Natural killer cell (primary cell): ENCODE measurements around the gene CLDND2. TPM values are rescaled to one million over a fixed set of nuclear protein-coding genes. Genes with fewer than 3 reads are reported as not detected.

Source experiments
- ATAC-seq, 3 donors: fragments of 150-1000 bp in 2 of 3; fragments of 200-7000 bp in 1 of 3; cut with Tn5 transposase; 1 replicate in 1 of 3; 2 replicates in 2 of 3; pipeline ENCODE4 v1.10.0; 2021; ENCODE audit warnings: mild to moderate bottlenecking in 2 of 3, moderate library complexity in 2 of 3
- DNase-seq, 2 donors: peaks; one replicate each; pipeline versions ENCODE4 v3.0.0 to v3.0.0-alpha.2; 2013 to 2021; ENCODE audit warnings: mixed read lengths in 1 of 2
- H3K27ac ChIP-seq: one replicate; pipeline ENCODE4 v1.5.1; 2013; ENCODE audit warnings: mild to moderate bottlenecking, low read length
- H3K27me3 ChIP-seq: one replicate; pipeline ENCODE4 v1.6.1; 2013; ENCODE audit warnings: low read length; ENCODE audit not compliant: control insufficient read depth, insufficient read depth
- H3K36me3 ChIP-seq: one replicate; pipeline ENCODE4 v1.6.1; 2013; ENCODE audit warnings: low read length; ENCODE audit not compliant: control insufficient read depth, insufficient read depth
- H3K4me1 ChIP-seq: one replicate; pipeline ENCODE4 v1.6.1; 2013; ENCODE audit warnings: low read length; ENCODE audit not compliant: control insufficient read depth, insufficient read depth
- H3K4me3 ChIP-seq: one replicate; pipeline ENCODE4 v1.5.1; 2013; ENCODE audit warnings: low read length
- H3K9me3 ChIP-seq: one replicate; pipeline ENCODE4 v1.6.1; 2013; ENCODE audit warnings: low read length; ENCODE audit not compliant: control insufficient read depth, insufficient read depth
- H3K27ac Mint-ChIP-seq, 2 donors: one replicate each; pipeline ENCODE4 v1.8.0; 2022; ENCODE audit warnings: mild to moderate bottlenecking in 2 of 2, mixed read lengths in 2 of 2, moderate library complexity in 1 of 2
- H3K27me3 Mint-ChIP-seq, 2 donors: one replicate each; pipeline ENCODE4 v1.8.0; 2022; ENCODE audit warnings: low read depth in 2 of 2, mixed read lengths in 2 of 2
- H3K36me3 Mint-ChIP-seq: one replicate; pipeline ENCODE4 v1.8.0; 2022; ENCODE audit warnings: mixed read lengths
- H3K4me1 Mint-ChIP-seq, 2 donors: one replicate each; pipeline ENCODE4 v1.8.0; 2022; ENCODE audit warnings: mixed read lengths in 2 of 2
- H3K4me3 Mint-ChIP-seq: one replicate; pipeline ENCODE4 v1.8.0; 2022; ENCODE audit warnings: mild to moderate bottlenecking, moderate library complexity, mixed read lengths
- H3K9me3 Mint-ChIP-seq, 2 donors: one replicate each; pipeline ENCODE4 v1.8.0; 2022; ENCODE audit warnings: mixed read lengths in 2 of 2
- CTCF ChIP-seq: fragments of 200-600 bp; IDR thresholded peaks from one replicate; pipeline ENCODE4 v1.8.0; 2022; ENCODE audit warnings: antibody characterized with exemption
- WGBS: methylation state at CpG from one replicate; pipeline ENCODE4 v1.1.7; 2013; ENCODE audit warnings: missing lambda C conversion rate; ENCODE audit not compliant: insufficient coverage; 5-methylcytosine and 5-hydroxymethylcytosine counted together
- intact Hi-C: fragments of 100-400 bp; cut with micrococcal nuclease; formaldehyde crosslinking; loops from one replicate; pipeline ENCODE4 v1.14.2; 2022
- total RNA-seq, 4 donors: library from RNA; stranded (reverse); fragments of 120-200 nt in 1 of 4; gene quantifications; one replicate each; pipeline versions ENCODE4 v1.2.3 to v1.2.4, GENCODE V29; 2013 to 2022

CLDND2 gene
- total RNA-seq, 3 donors from 2014 or later (not counting 1 experiment from before 2014, with no cell fraction given) = 72.8 to 83.2 (median 75.3) TPM

GRCh38 chr19:51324167-51324481 lies 44.7 kb downstream of the CLDND2 start:
- Mint-ChIP-seq H3K36me3 (no peaks in the 10 kb centered on the region), H3K9me3 (no peaks in the 10 kb centered on the region), H3K27ac (no peak overlapping the region), H3K4me3 (no peak overlapping the region), H3K27me3 (peaks cover 22 to 40% of the 10 kb centered on the region in 2 donors), H3K4me1 (peaks cover 9 to 16% of the 10 kb centered on the region in 2 donors)
- Histone ChIP-seq H3K27ac (no peak overlapping the region), H3K36me3 (no peaks in the 10 kb centered on the region), H3K4me3 (no peak overlapping the region), H3K9me3 (no peaks in the 10 kb centered on the region), H3K4me1 (peaks cover 20% of the 10 kb centered on the region), H3K27me3 (peaks cover 20% of the 10 kb centered on the region)
- intact Hi-C loops = no loop called here
- no peak for TF ChIP-seq CTCF
- no peak for ATAC-seq
- no peak for DNase-seq
- 87% methylated on average over 6 of the region's 6 CpGs for WGBS

- H3K27me3 Mint-ChIP-seq = peaks cover 22 to 38% of the 10 kb centered on the region in 2 donors
- no peak overlapping the region for H3K27ac Mint-ChIP-seq
- H3K4me3 Mint-ChIP-seq = no peak overlapping the region
- Histone ChIP-seq H3K9me3 (no peaks in the 10 kb centered on the region), H3K36me3 (no peaks in the 10 kb centered on the region), H3K27ac (no peak overlapping the region), H3K4me3 (no peak overlapping the region), H3K4me1 (peaks cover 20% of the 10 kb centered on the region), H3K27me3 (peaks cover 18% of the 10 kb centered on the region)
- ATAC-seq (no peak), DNase-seq (no peak)
- WGBS = 83% methylated on average over 28 of the region's 29 CpGs
- H3K36me3 Mint-ChIP-seq = no peaks in the 10 kb centered on the region
- no peak for TF ChIP-seq CTCF
- peaks cover 9 to 16% of the 10 kb centered on the region in 2 donors for H3K4me1 Mint-ChIP-seq
- no peaks in the 10 kb centered on the region for H3K9me3 Mint-ChIP-seq
- intact Hi-C loops = no loop called here
These were observed 45.2 kb downstream of the CLDND2 start for GRCh38 chr19:51323481-51324166.

- H3K27ac Mint-ChIP-seq = no peak overlapping the region
- no peaks in the 10 kb centered on the region for H3K9me3 Mint-ChIP-seq
- peaks cover 0 to 4% of the 10 kb centered on the region in 2 donors for H3K4me1 Mint-ChIP-seq
- Histone ChIP-seq H3K9me3 (no peaks in the 10 kb centered on the region), H3K27me3 (peaks cover 5% of the 10 kb centered on the region), H3K27ac (no peak overlapping the region), H3K4me1 (peaks cover 2% of the 10 kb centered on the region), H3K36me3 (no peaks in the 10 kb centered on the region), H3K4me3 (no peak overlapping the region)
- ATAC-seq = no peak
- intact Hi-C loops = no loop called here
- 84% methylated on average over 14 of the region's 14 CpGs for WGBS
- H3K4me3 Mint-ChIP-seq = no peak overlapping the region
- TF ChIP-seq CTCF = no peak
- peaks cover 14 to 30% of the 10 kb centered on the region in 2 donors for H3K27me3 Mint-ChIP-seq
- H3K36me3 Mint-ChIP-seq = no peaks in the 10 kb centered on the region
- no peak for DNase-seq
These were observed 47.0 kb downstream of the CLDND2 start for GRCh38 chr19:51321799-51322198.

GRCh38 chr19:51320280-51320657 lies 48.5 kb downstream of the CLDND2 start:
- intact Hi-C loops = no loop called here
- Mint-ChIP-seq H3K36me3 (no peaks in the 10 kb centered on the region), H3K4me1 (no peaks in the 10 kb centered on the region), H3K27ac (no peak overlapping the region), H3K27me3 (peaks cover 15 to 24% of the 10 kb centered on the region in 2 donors), H3K4me3 (no peak overlapping the region), H3K9me3 (no peaks in the 10 kb centered on the region)
- Histone ChIP-seq H3K36me3 (no peaks in the 10 kb centered on the region), H3K27ac (no peak overlapping the region), H3K9me3 (no peaks in the 10 kb centered on the region), H3K27me3 (no peaks in the 10 kb centered on the region), H3K4me3 (no peak overlapping the region), H3K4me1 (no peaks in the 10 kb centered on the region)
- no peak for ATAC-seq
- 80% methylated on average over 14 of the region's 14 CpGs for WGBS
- no peak for DNase-seq
- TF ChIP-seq CTCF = no peak
